K562 (cell line): ENCODE data around the gene BRF1. TPM values are rescaled to one million over a fixed set of nuclear protein-coding genes. Genes with fewer than 3 reads are reported as not detected.

ENCODE experiments used
- ATAC-seq: fragments of 200-7000 bp; cut with Tn5 transposase; 3 replicates; pipeline ENCODE4 v1.9.1; 2020; ENCODE audit warnings: moderate library complexity
- BruUV-seq: library from RNA; stranded (reverse); fragments of 400-500 nt; replicated peaks from 2 replicates; lab custom pipeline; 2021; lab: Mats Ljungman, UMichigan
- CTCF ChIA-PET: fragments of 300-600 bp; formaldehyde crosslinking; extraction: SDS; loops from one replicate; lab custom pipeline; 2021; ENCODE audit warnings: low intra/inter-chr PET ratio; lab: Yijun Ruan, JAX
- POLR2A ChIA-PET: fragments of 300-600, 350-650 bp; sonication (Branson Sonifier 250); formaldehyde crosslinking; extraction: SDS; loops from one replicate; lab custom pipeline; 2021; ENCODE audit warnings: antibody characterized with exemption, inconsistent platforms; lab: Yijun Ruan, JAX
- DNase-seq, 4 experiments: peaks; one replicate each; pipeline versions ENCODE4 v3.0.0 to v3.0.0-alpha.2; 2011 to 2018; ENCODE audit warnings: low spot score in 3 of 4, mixed read lengths in 3 of 4; ENCODE audit errors: extremely low read depth in 1 of 4
- FAIRE-seq: peaks from 2 replicates; lab custom pipeline; 2011; peaks lifted over from hg19 to GRCh38; lab: Jason Lieb, UNC
- H2AFZ ChIP-seq: 2 replicates; pipeline ENCODE4 v1.6.0; 2011; ENCODE audit warnings: low read depth, low read length, control low read depth, inconsistent platforms
- H3K27ac ChIP-seq: fragments of 200-600 bp; 3 replicates; pipeline ENCODE4 v1.8.0; 2011; ENCODE audit warnings: low read depth, mild to moderate bottlenecking, control low read depth, inconsistent platforms, low read length, moderate library complexity, mixed read lengths; ENCODE audit errors: extremely low read depth
- H3K27me3 ChIP-seq, 2 experiments: fragments of 300-600 bp in 1 of 2; 2 replicates in 1 of 2; 3 replicates in 1 of 2; pipeline versions ENCODE4 v1.6.0 to v1.8.0; 2011; ENCODE audit warnings: inconsistent platforms in 2 of 2, low read length in 2 of 2, mild to moderate bottlenecking in 1 of 2, mixed read lengths in 1 of 2, moderate library complexity in 1 of 2; ENCODE audit not compliant: control insufficient read depth in 2 of 2, insufficient read depth in 2 of 2
- H3K36me3 ChIP-seq: fragments of 300-600 bp; 3 replicates; pipeline ENCODE4 v1.8.0; 2011; ENCODE audit warnings: mild to moderate bottlenecking, low read length, inconsistent platforms; ENCODE audit not compliant: control insufficient read depth, insufficient read depth
- H3K4me1 ChIP-seq, 2 experiments: fragments of 200-600 bp in 1 of 2; replicated peaks in 1 of 2; 2 replicates in 1 of 2; 3 replicates in 1 of 2; pipeline versions ENCODE4 v1.5.1 to v1.8.0; 2011; ENCODE audit warnings: inconsistent platforms in 2 of 2, low read length in 2 of 2, mild to moderate bottlenecking in 1 of 2, mixed read lengths in 1 of 2, moderate library complexity in 1 of 2; ENCODE audit not compliant: control insufficient read depth in 2 of 2, insufficient read depth in 2 of 2
- H3K4me2 ChIP-seq: 2 replicates; pipeline ENCODE4 v1.6.1; 2011; ENCODE audit warnings: low read length, control low read depth, inconsistent platforms, mixed read lengths; ENCODE audit not compliant: insufficient read depth
- H3K4me3 ChIP-seq: fragments of 200-600 bp; sonication (generic), shearing (Covaris generic); 2 replicates; pipeline ENCODE4 v1.5.1; 2016; ENCODE audit warnings: control low read depth, inconsistent platforms
- H3K79me2 ChIP-seq: fragments of 200-600 bp; 3 replicates; pipeline ENCODE4 v1.8.0; 2011; ENCODE audit warnings: low read length, inconsistent platforms; ENCODE audit not compliant: control insufficient read depth, insufficient read depth
- H3K9ac ChIP-seq, 2 experiments: 2 replicates each; pipeline versions ENCODE4 v1.6.0 to v1.6.1; 2011; ENCODE audit warnings: low read depth in 2 of 2, low read length in 2 of 2, control low read depth in 1 of 2, inconsistent platforms in 1 of 2, mild to moderate bottlenecking in 1 of 2, mixed read lengths in 1 of 2; ENCODE audit not compliant: insufficient read depth in 1 of 2
- H3K9me1 ChIP-seq: one replicate; pipeline ENCODE4 v1.6.0; 2011; ENCODE audit warnings: inconsistent platforms, mild to moderate bottlenecking, low read length, moderate library complexity; ENCODE audit not compliant: control insufficient read depth, insufficient read depth
- H3K9me3 ChIP-seq: replicated peaks from 2 replicates; pipeline ENCODE4 v1.5.1; 2011; ENCODE audit warnings: low read depth, low read length, inconsistent platforms; ENCODE audit not compliant: control insufficient read depth, insufficient read depth
- H4K20me1 ChIP-seq: replicated peaks from 2 replicates; pipeline ENCODE4 v1.6.1; 2011; ENCODE audit warnings: low read length, inconsistent platforms, mixed read lengths; ENCODE audit not compliant: control insufficient read depth, insufficient read depth
- CAMTA2 ChIP-seq: fragments of 250-450 bp; sonication (Bioruptor Pico); conservative IDR thresholded peaks from 2 replicates; pipeline ENCODE4 v1.5.1; 2022
- CHD7 ChIP-seq: fragments of 200-600 bp; sonication (generic); IDR thresholded peaks from one replicate; pipeline ENCODE4 v1.6.1; 2012; ENCODE audit warnings: mild to moderate bottlenecking, low read depth, low read length, inconsistent platforms
- ZBTB17 ChIP-seq: fragments of 450-650 bp; formaldehyde crosslinking; IDR thresholded peaks from 2 replicates; pipeline ENCODE4 v1.4.0; 2020; ENCODE audit warnings: mild to moderate bottlenecking
- WGBS: fragments of 100-300 bp; shearing (Covaris generic); methylation state at CpG from one replicate; pipeline ENCODE4 v1.1.6; 2016; ENCODE audit warnings: low coverage, mixed read lengths; ENCODE audit not compliant: insufficient coverage; ENCODE audit errors: missing lambda C conversion rate; 5-methylcytosine and 5-hydroxymethylcytosine counted together
- in situ Hi-C: fragments of 300-500 bp; cut with MboI; formaldehyde crosslinking; loops from 4 replicates; pipeline ENCODE4 v1.15.0; 2018; ENCODE audit warnings: inconsistent platforms, mixed read lengths
- intact Hi-C: fragments of 100-400 bp; cut with micrococcal nuclease; formaldehyde crosslinking; loops from 2 replicates; pipeline ENCODE4 v1.14.2; 2022
- polyA plus RNA-seq, 8 experiments: library from polyadenylated mRNA; depleted of rRNA in 4 of 8; stranded (reverse) in 5 of 8; unstranded in 3 of 8; fragments of >200 nt; fragmentation: Nextera tagmentation in 2 of 8; fragmentation: Illumina TruSeq in 1 of 8; extraction: Ambion mirVana in 2 of 8; extraction: Trizol in 1 of 8; gene quantifications; 2 replicates each; pipeline versions ENCODE4 v1.2.1 to v1.2.3, GENCODE V29; 2011 to 2014; ENCODE audit warnings: inconsistent platforms in 1 of 8, missing spikeins in 1 of 8
- total RNA-seq, 7 experiments: library from RNA; depleted of rRNA in 6 of 7; stranded (reverse); fragments of >200 nt in 6 of 7; fragmentation: Illumina TruSeq in 2 of 7; extraction: Trizol in 2 of 7; gene quantifications; 2 replicates each; pipeline versions ENCODE4 v1.2.1 to v1.2.3, GENCODE V29; 2011 to 2021; ENCODE audit warnings: low replicate concordance in 1 of 7

The BRF1 gene
- total and polyA plus RNA-seq, 9 of the 15 experiments (the other 6 are each of a cell fraction or from before 2014, with no cell fraction given), result 0.14 to 24.6 (median 8.2) TPM

DNA sequence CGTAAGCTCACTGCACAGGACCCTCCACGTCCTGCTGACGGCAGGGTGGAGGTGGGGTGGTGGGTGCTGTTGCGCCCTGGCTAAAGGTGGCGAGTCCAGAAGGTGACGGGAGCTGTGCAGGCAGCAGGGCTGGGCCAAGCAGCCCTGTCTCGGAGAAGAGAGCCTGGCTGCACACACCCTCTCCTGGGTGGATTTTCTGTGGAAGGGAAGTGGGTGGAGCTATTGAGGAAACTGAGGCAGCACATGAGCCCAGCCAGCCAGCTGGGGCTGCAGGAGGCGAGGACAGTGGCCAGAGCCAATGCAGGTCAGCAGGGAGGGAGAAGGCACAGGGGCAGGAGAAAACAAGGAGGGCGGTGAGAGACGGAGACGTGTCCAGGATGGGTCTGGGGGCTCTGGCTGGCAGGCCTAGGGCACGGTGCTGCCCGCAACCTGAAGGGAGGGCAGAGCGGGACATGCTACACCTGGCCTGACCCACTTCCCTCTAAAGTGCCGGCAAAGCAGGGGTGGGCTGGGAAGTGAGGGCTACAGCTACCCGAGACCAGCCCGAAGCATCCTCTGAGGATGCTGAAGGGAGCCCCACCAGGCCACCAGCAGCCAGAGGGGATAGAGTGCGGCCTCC, 32.0 kb downstream of the BRF1 start:
- Histone ChIP-seq H3K4me1 (peaks cover 0 to 7% of the 10 kb centered on the region in 2 experiments; a peak in 2 of 5 replicates), H2AFZ (no peak overlapping the region), H3K9me1 (no peaks in the 10 kb centered on the region), H3K79me2 (no peaks in the 10 kb centered on the region; the same call in 2 of the 3 replicates), H3K4me3 (no peak overlapping the region), H3K9me3 (no peaks in the 10 kb centered on the region), H4K20me1 (no peaks in the 10 kb centered on the region), H3K27me3 (no peaks in the 10 kb centered on the region), H3K27ac (no peak overlapping the region), H3K9ac (no peak overlapping the region), H3K36me3 (no peaks in the 10 kb centered on the region), H3K4me2 (no peak overlapping the region)
- TF ChIP-seq ZBTB17 (CRISPR knock-in tag) (no peak), CAMTA2 (CRISPR knock-in tag) (no peak), CHD7 (no peak)
- ChIA-PET CTCF (no interaction called here), POLR2A (no interaction called here)
- BruUV-seq, result no TSS peak
- FAIRE-seq (no peak), ATAC-seq (no peak), DNase-seq (no peak)
- WGBS, result 64% methylated on average over 6 of the region's 18 CpGs
- intact Hi-C loops (no loop called here), in situ Hi-C loops (loop anchor here (5.0 to 10.0 kb wide), 2 partner anchors 67 to 76 kb away; no protein-coding TSS in a partner anchor)
